ENCODE measurements around the gene PPIP5K1. TPM values are rescaled to one million over a fixed set of nuclear protein-coding genes. Genes with fewer than 3 reads are reported as not detected.

The PPIP5K1 gene
- polyA plus RNA-seq, 1 donor (not counting 4 experiments of a cell fraction or from before 2014, with no cell fraction given) = 52.9 TPM

GRCh38 chr15:43545426-43545825 lies 44.6 kb downstream of the PPIP5K1 start:
- H2AFZ ChIP-seq (ENCODE audit: control insufficient read depth, low read length) = no peak overlapping the region
- H3K36me3 ChIP-seq (ENCODE audit: control insufficient read depth in 2 of 2, extremely low read depth in 1 of 2, insufficient read depth in 2 of 2, low read length in 2 of 2) = peaks cover 5% of the 10 kb centered on the region in 2 experiments
- no peaks in the 10 kb centered on the region for H3K9me1 ChIP-seq (ENCODE audit: control insufficient read depth, extremely low read depth, insufficient read depth, low read length)
- no peaks in the 10 kb centered on the region for H3K79me2 ChIP-seq (ENCODE audit: control insufficient read depth, insufficient read depth, low read length)
- TF ChIP-seq, protein P1, sequence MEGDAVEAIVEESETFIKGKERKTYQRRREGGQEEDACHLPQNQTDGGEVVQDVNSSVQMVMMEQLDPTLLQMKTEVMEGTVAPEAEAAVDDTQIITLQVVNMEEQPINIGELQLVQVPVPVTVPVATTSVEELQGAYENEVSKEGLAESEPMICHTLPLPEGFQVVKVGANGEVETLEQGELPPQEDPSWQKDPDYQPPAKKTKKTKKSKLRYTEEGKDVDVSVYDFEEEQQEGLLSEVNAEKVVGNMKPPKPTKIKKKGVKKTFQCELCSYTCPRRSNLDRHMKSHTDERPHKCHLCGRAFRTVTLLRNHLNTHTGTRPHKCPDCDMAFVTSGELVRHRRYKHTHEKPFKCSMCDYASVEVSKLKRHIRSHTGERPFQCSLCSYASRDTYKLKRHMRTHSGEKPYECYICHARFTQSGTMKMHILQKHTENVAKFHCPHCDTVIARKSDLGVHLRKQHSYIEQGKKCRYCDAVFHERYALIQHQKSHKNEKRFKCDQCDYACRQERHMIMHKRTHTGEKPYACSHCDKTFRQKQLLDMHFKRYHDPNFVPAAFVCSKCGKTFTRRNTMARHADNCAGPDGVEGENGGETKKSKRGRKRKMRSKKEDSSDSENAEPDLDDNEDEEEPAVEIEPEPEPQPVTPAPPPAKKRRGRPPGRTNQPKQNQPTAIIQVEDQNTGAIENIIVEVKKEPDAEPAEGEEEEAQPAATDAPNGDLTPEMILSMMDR (optimal IDR thresholded peaks at IDR 0.05 in 1 of 3, IDR thresholded peaks at IDR 0.05 in 1 of 3, conservative IDR thresholded peaks at IDR 0.05 in 1 of 3; ENCODE audit: extremely low read depth in 1 of 3, insufficient read depth in 2 of 3, low read length in 3 of 3) = no peak
- TF ChIP-seq EZH2 (IDR thresholded peaks at IDR 0.05; ENCODE audit: low read length) = no peak
- H3K9me3 ChIP-seq (ENCODE audit: control insufficient read depth, low read depth, low read length) = no peaks in the 10 kb centered on the region
- H3K4me3 ChIP-seq (ENCODE audit: control insufficient read depth in 2 of 3, extremely low read depth in 1 of 3, insufficient read depth in 2 of 3, low read depth in 1 of 3, low read length in 3 of 3) = no peak overlapping the region
- H3K27ac ChIP-seq (ENCODE audit: control insufficient read depth, insufficient read depth, low read length) = no peak overlapping the region
- H3K4me2 ChIP-seq (ENCODE audit: control insufficient read depth, extremely low read depth, insufficient read depth, low read depth, low read length) = no peak overlapping the region
- H3K9ac ChIP-seq (ENCODE audit: control insufficient read depth, extremely low read depth, insufficient read depth, low read length) = no peak overlapping the region
- FAIRE-seq (no peak), DNase-seq (ENCODE audit: low read depth, low spot score) (no peak)
- dilution Hi-C loops (cut with MboI; ENCODE audit: extremely low pct_ligation_motif_present, low sequenced_read_pairs) = no loop called here
- H3K4me1 ChIP-seq (ENCODE audit: control insufficient read depth, extremely low read depth, insufficient read depth, low read length) = no peaks in the 10 kb centered on the region
- no peaks in the 10 kb centered on the region for H3K27me3 ChIP-seq (ENCODE audit: control insufficient read depth, extremely low read depth, insufficient read depth, low read length)
- no peaks in the 10 kb centered on the region for H4K20me1 ChIP-seq (ENCODE audit: control insufficient read depth, extremely low read depth, insufficient read depth, low read length)

DNA sequence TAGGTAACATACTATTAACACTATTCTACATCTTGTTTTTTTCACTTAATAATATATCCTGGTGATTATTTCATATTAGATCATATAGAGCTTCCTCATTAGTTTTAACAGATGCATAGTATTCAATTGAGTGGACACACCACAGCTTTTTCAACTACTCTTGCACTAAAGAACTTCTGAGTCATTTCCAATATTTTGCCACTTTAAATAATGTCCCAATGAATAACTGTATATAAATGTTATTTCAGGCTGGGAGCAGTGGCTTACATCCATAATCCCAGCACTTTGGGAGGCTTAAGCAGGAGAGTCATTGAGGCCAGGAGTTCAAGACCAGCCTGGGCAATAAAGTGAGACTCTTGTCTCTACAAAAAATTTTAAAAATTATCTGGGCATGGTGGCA lies 45.7 kb downstream of the PPIP5K1 start:
- FAIRE-seq = no peak
- H3K9me1 ChIP-seq (ENCODE audit: control insufficient read depth, extremely low read depth, insufficient read depth, low read length) = no peaks in the 10 kb centered on the region
- dilution Hi-C loops (cut with MboI; ENCODE audit: extremely low pct_ligation_motif_present, low sequenced_read_pairs) = no loop called here

More for the DNA sequence above, 45.7 kb downstream of the PPIP5K1 start:
- H3K36me3 ChIP-seq (ENCODE audit: control insufficient read depth in 2 of 2, extremely low read depth in 1 of 2, insufficient read depth in 2 of 2, low read length in 2 of 2) = peaks cover 2 to 5% of the 10 kb centered on the region in 2 experiments
- no peaks in the 10 kb centered on the region for H3K79me2 ChIP-seq (ENCODE audit: control insufficient read depth, insufficient read depth, low read length)
- DNase-seq (ENCODE audit: low read depth, low spot score) = no peak
- no peaks in the 10 kb centered on the region for H3K4me1 ChIP-seq (ENCODE audit: control insufficient read depth, extremely low read depth, insufficient read depth, low read length)
- H2AFZ ChIP-seq (ENCODE audit: control insufficient read depth, low read length) = no peak overlapping the region
- no peak overlapping the region for H3K4me3 ChIP-seq (ENCODE audit: control insufficient read depth in 2 of 3, extremely low read depth in 1 of 3, insufficient read depth in 2 of 3, low read depth in 1 of 3, low read length in 3 of 3)
- H4K20me1 ChIP-seq (ENCODE audit: control insufficient read depth, extremely low read depth, insufficient read depth, low read length) = no peaks in the 10 kb centered on the region
- no peak overlapping the region for H3K9ac ChIP-seq (ENCODE audit: control insufficient read depth, extremely low read depth, insufficient read depth, low read length)
- no peaks in the 10 kb centered on the region for H3K9me3 ChIP-seq (ENCODE audit: control insufficient read depth, low read depth, low read length)
- no peak overlapping the region for H3K4me2 ChIP-seq (ENCODE audit: control insufficient read depth, extremely low read depth, insufficient read depth, low read depth, low read length)
- TF ChIP-seq, protein P1 (optimal IDR thresholded peaks at IDR 0.05 in 1 of 3, IDR thresholded peaks at IDR 0.05 in 1 of 3, conservative IDR thresholded peaks at IDR 0.05 in 1 of 3; ENCODE audit: extremely low read depth in 1 of 3, insufficient read depth in 2 of 3, low read length in 3 of 3) = no peak
- TF ChIP-seq EZH2 (IDR thresholded peaks at IDR 0.05; ENCODE audit: low read length) = no peak
- H3K27me3 ChIP-seq (ENCODE audit: control insufficient read depth, extremely low read depth, insufficient read depth, low read length) = no peaks in the 10 kb centered on the region
- H3K27ac ChIP-seq (ENCODE audit: control insufficient read depth, insufficient read depth, low read length) = no peak overlapping the region
